ENCODE measurements around the gene CREB3L2. TPM values are rescaled to one million over a fixed set of nuclear protein-coding genes. Genes with fewer than 3 reads are reported as not detected.
"Not testable (repeated sequence)": the region's sequence is repeated elsewhere in the genome, so short reads cannot be mapped to it uniquely, and the experiment has no call there.

Gene CREB3L2
- polyA plus RNA-seq, 4 donors: 42.3 to 53.0 (median 49.4) TPM

DNA sequence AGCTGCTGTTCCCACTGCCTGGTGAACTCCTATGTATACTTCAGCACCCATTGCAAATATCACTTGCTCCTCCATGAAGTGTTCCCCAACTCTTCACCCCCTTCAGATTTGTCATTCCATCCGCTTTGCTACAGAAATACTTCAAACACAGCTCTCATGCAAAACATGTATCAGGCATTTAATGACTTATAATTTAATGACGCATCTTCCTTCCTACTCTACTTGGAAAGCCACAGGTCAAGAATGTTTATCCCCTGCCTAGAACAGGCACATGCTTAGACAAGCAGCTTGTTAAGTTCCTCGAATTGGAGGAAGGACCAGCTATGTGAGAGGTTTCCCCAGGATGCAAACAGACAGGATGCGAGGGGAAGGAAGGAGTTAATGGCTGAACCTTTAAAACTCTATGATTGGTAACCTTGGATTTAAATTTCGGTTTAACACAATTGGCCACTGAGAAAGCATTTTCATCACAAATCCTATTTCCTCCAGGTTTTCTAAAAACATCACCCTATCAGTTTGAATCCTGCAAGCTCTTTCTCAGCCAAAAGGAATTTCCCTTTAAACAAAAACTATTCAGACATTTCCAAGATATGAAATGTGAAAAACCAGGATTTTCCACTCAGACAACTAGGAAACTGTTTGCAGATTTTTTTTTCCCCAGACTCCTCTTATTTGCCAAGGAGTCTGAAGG, 11.5 kb downstream of the CREB3L2 start:
- no peak for DNase-seq (ENCODE audit: low read depth in 4 of 4, low spot score in 2 of 4)

DNA sequence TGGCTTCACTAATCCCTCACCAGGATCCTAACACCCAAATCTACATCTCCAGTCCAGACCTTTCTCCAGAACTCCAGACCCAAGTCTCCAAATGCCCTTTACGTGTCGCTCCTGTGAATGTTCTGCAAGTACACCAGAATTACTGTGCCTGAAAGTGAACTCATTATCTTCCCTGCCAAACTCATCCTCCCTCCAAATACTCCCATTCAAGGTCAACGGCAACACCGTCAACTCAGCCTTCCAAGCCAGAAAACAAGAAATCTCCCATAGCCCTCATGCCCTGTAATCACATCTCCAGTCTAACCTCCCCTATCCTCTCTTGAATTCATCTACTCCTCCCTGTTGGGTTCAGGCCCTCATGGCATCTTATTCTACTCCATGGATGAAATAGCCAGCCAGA, 12.3 kb downstream of the CREB3L2 start:
- no peak for DNase-seq (ENCODE audit: low read depth in 4 of 4, low spot score in 2 of 4)

DNA sequence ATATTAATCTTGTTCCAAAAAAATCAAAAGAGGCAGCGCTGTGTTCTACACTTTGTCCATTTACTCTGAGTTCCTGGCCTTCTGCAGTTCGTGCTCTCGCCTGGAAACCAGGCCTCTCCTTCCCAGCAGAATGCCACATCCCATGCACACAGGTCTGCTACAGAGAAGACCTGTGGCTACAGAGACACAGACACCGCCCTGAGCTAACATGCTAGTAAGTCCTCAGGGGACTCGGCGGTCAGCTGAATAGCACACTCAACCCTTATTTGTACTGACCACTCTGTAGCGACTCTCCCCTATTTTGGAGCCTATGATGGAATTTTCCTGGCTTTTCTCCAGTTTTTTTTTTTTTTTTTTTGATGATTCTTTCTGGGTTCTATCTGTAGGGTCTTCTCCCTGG, 12.8 kb downstream of the CREB3L2 start:
- no peak for DNase-seq (ENCODE audit: low read depth in 4 of 4, low spot score in 2 of 4)

DNA sequence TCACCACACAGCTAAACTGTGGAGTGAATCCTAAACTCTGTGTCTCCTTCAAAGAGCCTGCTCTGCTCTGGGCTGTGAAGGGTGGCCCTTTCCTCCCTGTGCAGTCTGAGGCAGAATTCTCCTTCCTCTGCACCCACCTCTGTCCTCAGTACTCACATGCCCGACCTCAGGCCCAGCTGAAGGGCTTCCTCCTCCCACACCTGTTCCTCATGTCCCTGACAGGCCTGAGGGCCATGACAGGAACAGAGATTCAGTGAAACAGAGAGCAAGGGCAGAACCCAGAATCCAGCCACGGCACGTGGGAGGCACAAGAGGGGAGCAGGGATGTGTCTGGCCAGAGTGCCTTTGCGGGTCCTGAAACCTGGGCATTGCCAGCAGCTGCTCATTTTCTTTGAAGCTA, 13.9 kb downstream of the CREB3L2 start:
- DNase-seq (ENCODE audit: low read depth in 4 of 4, low spot score in 2 of 4): no peak

DNA sequence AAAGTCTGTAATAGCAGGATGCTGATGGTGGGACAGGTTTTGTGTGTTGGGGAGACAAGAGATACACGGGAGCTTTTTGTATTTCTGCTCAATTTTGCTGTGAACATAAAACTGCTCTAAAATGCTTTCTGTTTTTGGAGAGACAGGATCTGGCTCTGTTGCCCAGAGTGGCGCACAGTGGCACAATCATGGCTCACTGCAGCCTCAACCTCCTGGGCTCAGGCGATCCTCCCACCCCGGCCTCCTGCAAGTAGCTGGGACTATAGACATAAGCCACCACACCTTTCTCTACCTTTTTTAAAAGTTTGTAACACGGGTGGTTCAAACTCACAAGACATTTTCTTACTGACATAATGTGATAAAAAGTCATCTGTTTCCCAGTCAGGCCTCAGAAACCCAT, 14.3 kb downstream of the CREB3L2 start:
- no peak for DNase-seq (ENCODE audit: low read depth in 4 of 4, low spot score in 2 of 4)

DNA sequence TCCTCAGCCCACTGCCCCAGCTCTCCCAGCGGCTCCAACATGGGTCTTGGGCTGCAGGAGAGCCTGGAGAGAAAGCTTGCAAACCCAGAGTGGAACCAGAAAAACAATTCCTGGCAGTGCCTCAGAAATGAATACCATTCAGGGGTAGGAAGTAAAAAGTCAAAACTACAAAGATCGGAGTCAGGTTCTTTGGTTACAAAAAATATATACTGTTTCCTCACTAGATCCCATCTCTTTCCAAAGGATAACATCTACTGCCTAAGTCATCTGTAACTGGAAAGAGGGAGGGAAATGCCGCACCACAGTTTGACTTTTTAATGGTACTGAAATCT, 14.9 kb downstream of the CREB3L2 start:
- no peak for DNase-seq (ENCODE audit: low read depth in 4 of 4, low spot score in 2 of 4)

DNA sequence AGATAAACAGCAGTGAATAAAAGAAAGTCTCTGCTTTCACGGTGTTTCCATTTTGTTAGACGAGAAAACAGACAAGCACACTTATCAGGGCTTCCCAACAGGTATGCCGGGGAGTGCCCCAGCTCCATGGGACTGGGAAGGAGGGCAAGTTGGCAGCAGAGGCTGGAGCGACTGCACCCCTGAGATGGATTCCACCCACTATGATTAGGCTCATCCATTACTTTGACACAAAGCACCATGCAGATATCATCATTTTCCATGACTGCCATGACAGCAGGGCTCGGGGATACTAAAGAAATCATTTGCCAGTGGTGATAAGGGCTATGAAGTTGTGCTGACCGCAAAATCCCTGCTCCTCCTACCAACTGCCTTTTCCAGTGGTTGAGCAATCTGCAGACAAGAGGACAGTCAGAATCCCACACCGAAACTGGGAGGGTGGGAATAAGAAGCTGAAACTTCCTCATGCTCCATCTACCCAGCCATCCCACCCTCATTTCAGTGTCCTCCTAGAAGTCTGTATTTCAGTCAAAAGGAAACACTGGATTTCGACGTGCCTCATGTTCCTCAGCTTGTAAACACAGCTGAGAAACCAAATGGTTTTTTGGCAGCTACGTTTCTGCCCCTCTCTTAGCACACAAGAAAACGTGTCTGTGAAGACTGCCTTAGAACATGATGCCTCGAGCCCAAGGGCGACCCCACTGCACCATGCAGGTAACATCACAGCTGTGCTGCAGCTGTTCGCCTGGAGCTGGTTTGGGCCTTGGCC, 15.5 kb downstream of the CREB3L2 start:
- no peak for DNase-seq (ENCODE audit: low read depth in 4 of 4, low spot score in 2 of 4)

DNA sequence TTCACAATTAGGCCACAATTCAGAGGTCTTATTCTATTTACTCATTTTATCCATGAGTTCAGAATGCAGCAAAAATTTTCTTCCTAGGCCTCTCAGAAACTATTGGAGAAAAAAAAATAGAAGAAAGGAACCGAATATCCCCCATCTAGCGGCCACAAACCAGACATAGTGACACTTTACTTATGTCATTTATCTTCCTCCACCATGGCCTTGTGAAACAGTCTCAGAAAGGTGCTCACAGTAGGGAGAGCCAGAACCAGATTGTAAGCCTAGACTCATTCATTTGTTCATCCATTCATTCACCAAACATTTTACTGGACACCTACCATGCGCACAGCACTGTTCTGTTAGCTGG, 16.0 kb downstream of the CREB3L2 start:
- no peak for DNase-seq (ENCODE audit: low read depth in 4 of 4, low spot score in 2 of 4)

DNA sequence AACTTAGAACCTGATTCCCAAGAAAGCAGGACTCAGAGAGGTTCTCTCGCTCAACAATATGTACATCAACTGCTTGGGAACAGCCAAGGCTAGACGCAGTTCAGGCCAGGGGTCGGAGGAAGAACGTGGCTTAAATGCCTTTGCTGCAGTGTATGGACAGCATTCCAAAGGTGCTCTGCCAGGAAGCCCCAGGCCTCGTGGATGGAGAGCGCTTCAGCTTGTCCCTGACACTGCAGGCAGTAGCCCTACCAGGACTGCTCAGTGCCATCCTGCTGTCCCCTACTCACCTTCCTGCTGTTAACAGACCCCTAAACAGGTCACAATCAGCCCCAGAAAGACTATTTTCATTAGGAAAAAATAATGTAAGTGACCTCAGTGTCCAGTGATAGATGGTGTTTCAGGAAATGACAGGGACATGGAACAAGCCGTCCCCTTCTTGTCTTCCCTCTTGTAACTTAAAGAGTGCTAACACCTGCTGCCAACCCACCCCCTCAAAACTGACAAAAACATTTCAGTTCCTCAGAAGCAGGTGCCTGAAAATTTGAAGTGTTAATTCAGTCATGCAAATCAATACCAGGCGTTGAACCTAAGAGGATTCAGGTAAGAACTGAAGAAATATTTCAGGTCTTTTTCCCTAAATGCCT, 16.5 kb downstream of the CREB3L2 start:
- DNase-seq (ENCODE audit: low read depth in 4 of 4, low spot score in 2 of 4): no peak

DNA sequence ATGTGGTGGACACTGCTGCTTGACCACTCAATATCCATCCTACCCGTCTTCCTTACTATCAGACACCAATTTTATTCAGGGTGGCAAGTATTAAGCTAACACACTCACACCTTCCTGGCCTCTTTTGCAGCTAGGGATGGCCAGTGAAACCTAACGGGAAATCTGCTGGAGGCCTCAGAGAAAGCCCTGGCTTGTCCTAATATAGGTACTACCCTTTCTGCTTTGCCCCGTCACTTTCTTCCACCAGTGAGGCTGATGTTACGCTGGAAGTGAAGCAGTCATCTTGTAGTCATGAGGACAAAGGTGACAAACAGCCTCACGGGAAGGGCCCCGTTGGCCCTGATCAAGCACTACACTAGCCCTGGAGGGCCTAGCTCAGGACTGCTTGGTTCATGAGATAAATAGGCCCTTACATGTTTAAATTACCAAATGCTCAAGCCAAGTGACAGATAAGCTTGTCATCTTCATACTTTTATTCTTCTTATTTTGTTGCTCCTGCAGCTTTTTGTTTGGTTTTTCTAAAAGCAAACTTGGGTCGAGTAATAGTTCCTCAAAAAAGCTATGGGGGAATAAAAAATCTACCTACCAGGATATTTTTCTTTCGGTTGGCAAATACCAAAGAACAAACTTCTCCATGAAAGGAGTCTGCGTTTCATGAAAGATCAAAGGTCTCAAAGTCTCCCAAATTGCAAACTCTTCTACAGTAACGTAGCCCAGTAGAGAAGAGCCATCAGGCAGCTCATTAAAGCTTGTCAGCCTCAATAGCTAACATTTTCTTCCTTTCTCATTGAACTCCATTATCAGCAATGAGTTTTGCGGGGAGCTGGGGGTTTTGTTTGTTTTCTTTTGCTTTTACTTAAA, 17.5 kb downstream of the CREB3L2 start:
- no peak for DNase-seq (ENCODE audit: low read depth in 4 of 4, low spot score in 2 of 4)

DNA sequence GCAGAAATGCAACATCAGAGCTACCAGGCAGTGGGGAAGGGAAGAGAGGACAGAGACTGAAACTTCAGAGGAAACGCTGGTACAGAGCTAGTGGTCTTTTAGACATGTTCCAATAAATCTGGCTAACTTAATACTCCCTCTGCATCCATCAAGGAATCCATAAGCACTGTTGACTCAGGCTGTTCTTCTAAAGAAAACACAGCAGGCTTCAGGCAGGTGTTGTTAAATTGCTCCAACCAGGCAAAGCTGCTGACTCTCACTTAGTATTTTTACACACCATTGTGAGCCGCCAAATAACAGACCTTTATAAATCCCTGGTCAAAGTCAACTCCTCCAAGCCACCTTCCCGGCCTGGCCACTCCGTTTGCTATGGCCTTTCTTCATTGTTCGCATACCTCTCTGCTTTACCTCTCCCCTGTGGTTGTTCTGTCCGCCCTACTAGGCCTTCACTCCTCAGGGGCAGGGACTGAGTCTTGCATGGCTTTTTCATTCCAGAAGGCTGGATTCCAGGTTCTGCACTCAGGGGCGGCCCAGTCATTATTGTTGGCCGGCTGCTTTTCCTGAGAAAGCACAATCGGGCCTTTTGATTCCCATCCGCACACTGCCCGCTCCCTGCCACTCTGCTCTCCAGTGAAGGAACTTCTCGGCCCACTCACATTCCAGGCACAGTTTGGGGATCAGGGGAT, 18.4 kb downstream of the CREB3L2 start:
- no peak for DNase-seq (ENCODE audit: low read depth in 4 of 4, low spot score in 2 of 4)

DNA sequence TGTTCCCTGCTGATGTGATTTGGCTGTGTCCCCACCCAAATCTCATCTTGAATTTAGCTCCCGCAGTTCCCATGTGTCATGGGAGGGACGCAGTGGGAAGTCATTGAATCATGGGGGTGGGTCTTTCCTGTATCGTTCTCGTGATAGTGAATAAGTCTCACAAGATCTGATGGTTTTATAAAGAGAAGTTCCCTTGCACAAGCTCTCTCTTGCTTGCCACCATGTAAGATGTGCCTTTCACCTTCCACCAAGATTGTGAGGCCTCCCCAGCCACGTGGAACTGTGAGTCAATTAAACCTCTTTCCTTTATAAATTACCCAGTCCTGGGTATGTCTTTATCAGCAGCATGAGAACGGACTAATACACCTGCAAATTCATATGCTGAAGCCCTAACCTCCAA, 19.5 kb downstream of the CREB3L2 start:
- not testable (repeated sequence) for DNase-seq (ENCODE audit: low read depth in 4 of 4, low spot score in 2 of 4)

DNA sequence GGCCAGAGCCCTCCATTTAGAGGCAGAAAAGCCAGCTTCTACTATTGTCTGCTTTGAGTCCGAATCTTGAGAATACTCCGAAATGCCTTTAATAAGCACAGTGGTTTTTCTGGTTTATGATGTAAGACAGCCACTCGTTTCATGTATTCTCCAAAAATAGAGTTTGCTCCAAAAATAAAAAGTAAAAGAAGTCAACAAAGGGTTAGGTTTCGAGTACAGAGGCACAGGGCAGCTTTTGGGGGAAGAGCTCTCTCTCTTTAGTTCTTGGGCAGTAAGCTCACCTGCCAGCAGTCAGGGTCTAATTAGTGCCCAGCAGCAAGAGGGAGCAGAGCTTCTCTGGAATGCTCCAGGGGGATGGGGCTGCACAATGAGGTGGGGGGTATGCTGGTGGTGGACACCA, 20.2 kb downstream of the CREB3L2 start:
- DNase-seq (ENCODE audit: low read depth in 4 of 4, low spot score in 2 of 4): no peak

DNA sequence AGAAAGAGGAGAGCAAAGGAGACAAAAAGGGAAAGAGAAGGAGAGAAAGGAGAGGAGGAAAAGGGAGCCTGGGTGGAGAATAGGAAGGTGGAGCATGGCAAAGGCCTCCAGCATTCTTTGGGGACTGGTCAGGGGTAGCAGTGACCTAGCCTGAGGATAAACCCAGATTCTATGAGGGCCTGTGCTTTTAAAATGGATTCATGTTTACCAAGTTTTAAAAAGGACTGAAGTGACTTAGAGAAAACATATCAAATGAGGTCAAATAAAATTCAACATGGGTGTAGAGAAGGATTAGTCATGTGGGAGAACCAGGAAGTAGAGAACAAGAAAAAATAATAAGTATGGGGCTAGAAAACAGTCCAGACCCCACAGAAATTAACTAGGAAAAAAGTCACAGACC, 20.7 kb downstream of the CREB3L2 start:
- no peak for DNase-seq (ENCODE audit: low read depth in 4 of 4, low spot score in 2 of 4)

DNA sequence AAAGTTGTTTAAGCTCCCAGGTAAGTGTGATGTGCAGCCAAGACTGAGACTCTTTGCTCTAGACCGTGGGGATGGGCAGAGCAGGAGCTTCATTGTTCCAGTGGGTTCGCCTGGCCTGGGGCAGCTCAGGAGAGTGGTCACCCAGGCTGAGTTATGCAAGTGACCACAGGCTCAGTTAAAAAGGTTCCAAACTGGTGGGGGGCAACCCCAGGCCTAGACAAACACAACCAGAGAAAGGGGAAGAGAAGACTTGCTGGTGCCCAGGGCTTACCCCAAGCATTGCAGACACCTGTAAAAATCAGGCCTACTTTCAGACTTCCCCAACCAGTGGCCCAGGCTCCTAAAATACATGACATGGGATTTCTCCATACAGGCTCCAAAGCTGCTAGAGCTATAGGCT, 21.6 kb downstream of the CREB3L2 start:
- DNase-seq (ENCODE audit: low read depth in 4 of 4, low spot score in 2 of 4): no peak

DNA sequence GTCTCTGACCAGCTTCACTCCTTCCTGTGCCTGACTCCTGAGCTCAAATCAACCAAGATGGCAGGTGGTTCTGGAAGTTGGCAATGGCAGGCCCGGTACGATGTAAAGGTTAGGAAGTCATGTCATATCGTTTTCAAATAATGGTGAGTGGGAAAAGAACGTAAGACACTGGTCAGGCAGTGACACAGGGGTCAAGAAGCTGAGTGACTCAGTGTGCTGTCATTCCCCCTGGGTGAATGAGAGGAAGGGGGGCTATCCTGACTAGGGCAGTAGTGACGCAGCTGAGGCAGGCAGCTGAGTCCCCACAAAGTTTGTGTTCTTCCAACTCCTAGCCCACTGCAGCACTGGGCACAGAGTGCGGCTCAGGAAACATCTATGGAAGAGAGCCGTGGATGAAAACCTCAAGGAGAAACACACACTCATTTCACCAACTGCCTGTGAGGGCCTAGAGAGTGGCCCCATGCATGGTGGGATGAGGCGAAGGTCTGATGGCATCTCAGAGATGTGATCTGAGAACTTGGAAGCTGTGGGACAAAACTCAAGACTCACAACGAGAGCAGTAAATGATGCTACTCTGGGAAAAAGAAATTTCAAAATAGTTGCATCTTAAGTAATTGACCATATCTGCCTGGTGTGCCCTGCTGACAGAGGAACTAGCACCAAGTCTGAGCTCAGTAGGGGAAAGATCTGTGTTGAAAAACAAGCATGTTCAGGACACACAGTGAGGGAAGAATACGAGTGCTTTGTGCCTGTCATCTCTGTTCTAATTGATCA, 23.2 kb downstream of the CREB3L2 start:
- DNase-seq (ENCODE audit: low read depth in 4 of 4, low spot score in 2 of 4): no peak

DNA sequence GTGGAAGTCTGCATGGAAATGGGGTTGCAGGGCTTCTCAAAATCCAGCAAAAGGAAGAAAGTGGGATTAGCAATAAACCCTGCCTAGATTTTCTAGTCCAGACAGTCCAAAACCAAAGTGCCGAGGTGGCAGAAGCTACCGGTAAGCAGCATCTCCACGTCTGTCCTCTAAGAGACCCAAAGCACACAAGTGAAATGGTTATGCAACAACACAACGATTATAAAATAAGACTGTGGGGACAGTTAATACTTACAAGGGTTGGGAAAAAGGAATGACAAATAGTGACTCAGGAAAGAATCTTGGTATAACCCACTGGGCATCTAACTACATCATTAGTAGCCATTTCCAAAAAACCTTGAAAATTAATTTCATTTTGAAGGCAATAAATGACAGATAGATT, 24.7 kb downstream of the CREB3L2 start:
- no peak for DNase-seq (ENCODE audit: low read depth in 4 of 4, low spot score in 2 of 4)

DNA sequence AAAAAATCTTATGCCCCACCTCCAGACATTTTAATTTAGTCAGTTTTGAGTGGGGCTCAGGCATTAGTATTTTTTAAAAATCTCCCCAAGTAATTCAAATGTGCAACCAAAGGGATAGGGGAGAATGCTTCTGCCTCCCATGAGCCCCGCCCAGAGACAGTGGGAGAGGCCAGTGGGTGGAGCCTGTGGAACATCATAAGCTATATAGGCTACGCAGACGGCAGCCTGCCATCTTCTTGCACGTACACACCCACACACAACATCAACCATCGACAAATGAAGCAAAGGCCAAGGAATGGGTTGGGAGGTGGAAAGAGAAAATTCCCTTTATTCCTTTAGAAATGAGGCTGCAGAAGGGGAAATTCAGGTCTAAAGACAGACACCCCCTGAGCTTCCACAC, 25.2 kb downstream of the CREB3L2 start:
- DNase-seq (ENCODE audit: low read depth in 4 of 4, low spot score in 2 of 4): no peak

DNA sequence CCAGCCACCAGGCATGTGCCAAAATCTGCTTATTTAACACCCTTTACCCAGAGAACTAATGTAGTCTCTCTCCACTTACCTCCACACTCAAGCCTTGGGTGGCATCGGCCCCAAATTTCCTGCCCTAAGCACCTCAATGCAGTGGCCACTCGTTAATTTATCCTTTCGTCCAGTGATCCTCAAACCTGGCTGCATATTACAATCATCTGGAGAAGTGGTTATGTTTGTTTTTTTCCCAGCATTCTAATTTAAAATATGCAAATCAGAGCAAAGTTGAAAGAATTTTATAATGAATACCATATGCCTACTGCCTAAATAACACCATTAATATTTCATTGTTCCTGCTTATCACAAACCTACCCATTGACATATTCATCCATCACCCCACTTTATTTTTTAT, 25.7 kb downstream of the CREB3L2 start:
- DNase-seq (ENCODE audit: low read depth in 4 of 4, low spot score in 2 of 4): no peak

DNA sequence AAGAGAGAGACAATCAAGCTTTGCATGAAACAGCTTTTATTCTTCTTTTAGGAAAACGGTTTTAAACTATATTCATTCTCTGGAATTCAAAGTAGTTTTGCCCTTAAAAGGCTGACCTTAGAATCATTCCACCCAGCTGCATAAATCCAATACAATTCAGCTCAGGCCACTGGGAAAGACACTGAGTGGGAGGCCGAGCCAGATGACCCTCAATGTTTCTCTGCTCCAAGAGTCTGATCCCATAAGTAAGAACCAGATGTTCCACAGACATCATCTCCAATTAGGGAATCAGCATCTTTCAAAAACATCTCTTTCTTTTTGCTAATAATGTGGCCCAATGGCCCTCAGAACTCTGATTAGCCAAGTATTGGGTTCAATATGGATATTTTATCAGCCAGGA, 26.1 kb downstream of the CREB3L2 start:
- DNase-seq (ENCODE audit: low read depth in 4 of 4, low spot score in 2 of 4): no peak
